GM21825 (cell line): Measurements from ENCODE around the gene GRAP.

Experiments used
- ATAC-seq: cut with Tn5 transposase; IDR thresholded peaks from one replicate; pipeline ENCODE4 v1.9.1; 2021; ENCODE audit warnings: mild to moderate bottlenecking, moderate library complexity; ENCODE audit not compliant: unreplicated experiment

The GRAP gene

DNA sequence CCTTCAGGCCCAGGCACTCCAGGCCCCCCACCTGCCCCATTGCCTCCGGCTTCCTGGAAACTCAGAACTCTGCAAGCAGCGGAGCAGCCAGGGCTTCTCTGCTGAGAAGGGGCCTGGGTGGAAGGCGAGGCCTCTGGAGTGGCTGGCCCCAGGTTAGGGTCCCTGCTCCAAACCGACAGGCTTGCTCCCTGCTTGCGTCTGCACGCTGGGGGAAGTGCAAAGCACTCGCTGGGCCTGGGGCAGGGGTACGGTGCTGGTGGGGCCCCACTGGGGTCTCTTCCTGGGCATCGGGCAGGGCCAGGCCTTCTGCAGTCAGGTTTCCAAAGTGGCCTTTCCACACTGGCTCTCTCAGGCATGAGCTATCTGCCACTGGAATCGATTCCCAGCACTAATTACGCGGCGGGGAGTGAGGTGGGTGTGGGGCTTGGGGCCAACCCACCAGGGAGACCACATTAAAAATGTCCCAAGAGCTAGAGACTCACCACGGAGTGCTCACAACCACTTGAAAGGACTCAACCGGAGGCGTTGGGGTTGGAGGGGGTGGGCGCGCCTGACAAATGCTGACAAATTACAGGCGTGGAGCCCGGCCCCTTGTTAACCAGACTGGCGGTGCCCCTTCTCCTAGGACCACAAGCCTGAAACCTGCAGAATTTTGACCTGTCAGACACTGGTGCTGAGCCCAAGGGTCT, 60.1 kb downstream of the GRAP start:
- ATAC-seq = no peak

DNA sequence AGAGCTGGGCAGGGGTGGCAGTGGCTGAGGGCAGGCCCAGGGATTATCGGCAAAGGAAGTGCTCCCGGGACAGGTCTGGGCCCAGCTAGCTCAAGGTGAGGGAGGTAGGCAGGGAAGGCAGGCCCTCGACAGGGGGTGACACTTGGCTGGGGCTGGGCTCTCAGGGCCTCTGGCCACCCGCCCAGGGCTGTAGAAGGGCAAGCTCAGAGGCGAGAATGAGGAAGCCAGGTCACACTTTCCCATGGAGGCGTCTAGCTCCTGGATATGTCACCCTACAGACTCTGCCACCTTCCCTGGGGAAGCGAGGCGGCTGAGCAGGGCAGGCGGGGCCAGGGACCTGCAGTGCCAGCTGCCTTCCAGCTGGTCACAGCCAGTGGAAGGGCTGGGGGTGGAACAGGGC, 61.3 kb downstream of the GRAP start:
- no peak for ATAC-seq

DNA sequence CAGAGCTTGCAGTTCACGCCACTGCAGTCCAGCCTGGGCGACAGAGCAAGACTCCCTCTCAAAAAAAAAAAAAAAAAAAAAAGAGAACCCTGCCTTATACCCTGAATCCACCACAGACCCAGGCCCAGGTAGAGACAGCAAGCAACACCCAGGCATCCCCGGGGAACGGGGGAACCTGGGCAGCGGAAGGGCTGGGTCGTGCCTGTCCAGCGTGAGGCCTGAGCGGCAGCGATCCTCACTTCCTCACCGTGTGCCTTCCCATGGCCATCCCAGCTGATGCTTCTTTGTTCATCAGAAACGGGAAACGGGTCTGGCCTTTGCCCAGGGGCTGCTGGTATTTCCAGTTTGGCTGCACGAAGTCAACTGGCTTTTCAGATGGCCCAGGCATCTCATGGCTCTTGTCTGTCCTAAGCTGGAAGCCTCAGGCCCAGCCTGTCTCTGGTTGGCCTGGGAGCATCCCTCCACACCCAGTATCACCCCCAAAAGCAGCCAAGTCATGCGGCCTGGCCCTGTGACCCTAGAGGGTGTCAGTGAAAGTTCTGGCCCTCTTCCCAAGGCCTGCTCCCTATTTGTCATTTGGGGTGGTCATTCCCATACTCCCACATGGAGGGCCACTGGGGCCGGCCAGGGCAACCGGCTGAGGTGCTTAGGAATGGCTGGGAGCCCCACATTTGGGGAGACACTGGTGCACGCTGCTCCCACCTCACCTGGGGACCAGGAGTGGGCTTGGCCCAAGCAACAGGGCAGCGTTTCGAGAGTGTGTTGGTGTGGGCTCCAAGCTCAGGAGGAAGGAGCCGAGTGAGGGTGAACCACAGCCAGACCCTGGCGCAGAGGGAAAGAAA, 62.3 kb downstream of the GRAP start:
- ATAC-seq = no peak

DNA sequence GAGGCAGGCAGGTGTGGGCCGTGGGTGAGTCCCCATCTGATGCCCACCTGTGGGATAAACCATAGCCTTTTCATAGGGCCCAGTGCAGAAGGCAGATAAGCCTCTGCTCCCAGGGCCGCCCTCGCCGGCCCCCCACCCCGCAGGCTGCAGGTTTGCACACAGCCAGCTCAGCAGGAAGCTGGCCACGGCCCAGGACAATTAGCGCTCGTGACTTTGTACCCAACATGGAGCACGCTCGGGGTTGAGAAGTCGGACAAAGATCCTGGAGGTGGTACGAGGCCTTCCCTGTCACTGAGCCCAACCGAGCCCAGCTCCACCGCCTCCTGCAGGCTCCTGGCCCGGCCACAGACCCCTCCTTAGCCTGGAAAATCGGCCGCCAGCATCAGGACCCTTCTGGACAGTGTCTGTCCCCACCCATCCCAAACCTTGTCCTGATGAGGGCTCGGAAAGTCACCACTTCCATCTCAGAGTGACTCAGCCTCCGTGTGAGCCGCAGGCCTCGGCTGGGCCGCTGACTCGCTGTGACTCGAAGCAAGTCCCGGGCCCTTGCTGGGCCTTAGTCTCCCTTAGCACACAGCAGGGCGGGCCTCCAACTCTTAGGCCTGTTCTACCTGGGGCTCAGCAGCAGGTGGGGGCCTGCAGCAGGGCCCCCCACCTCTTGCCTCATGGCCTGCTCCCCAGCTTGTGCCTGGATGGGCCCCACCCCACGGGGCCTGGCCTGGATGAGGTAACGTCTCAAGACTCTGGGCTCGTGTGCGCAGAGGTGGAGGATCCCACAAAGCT, 64.9 kb downstream of the GRAP start:
- no peak for ATAC-seq

DNA sequence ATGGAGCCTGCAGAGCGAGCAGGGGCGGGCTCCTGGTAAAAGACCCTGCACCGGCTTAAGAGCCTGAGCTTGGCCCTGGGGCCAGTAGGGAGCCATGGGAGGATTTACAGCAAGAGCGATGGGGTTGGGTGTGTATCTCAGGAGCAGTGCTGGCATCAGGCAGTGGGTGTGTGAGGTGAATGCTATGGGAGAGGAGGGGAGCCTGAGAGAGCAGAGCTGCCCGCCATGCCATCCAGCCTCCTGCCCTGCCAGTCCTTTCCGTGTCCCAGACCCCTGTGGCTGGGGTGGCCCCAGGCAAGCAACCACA, 65.5 kb downstream of the GRAP start:
- ATAC-seq = no peak

DNA sequence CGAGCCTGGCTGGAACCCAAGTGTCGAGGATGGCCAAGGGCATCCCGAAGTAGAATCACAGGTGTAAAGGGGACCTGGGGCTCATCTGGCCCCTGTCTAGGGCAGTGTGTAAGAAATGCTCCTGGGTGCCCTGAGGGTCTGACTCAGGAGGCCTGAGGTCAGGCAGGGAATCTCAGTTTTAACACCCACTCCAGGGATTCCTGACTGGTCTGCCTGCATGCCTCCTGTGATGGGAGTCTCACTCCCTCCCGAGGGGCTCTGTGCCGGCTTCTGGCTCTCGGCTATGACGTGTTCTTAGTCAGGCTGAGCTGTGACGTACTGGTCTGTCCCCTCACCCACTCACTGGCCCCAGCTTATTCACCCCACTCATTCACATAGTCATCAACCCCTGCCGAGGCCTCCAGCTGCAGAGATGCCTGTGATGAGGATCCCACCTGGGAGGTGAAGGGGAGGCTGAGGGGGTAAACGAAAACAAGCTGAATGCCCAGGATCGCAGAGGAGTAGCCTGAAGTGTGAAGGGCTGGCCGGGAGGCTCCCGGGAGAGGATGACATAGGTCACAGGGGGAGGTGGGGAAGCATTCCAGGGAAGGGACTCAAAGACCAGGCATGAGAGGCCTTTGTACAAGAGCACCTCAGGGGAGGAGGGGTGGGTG, 65.9 kb downstream of the GRAP start:
- ATAC-seq = no peak

DNA sequence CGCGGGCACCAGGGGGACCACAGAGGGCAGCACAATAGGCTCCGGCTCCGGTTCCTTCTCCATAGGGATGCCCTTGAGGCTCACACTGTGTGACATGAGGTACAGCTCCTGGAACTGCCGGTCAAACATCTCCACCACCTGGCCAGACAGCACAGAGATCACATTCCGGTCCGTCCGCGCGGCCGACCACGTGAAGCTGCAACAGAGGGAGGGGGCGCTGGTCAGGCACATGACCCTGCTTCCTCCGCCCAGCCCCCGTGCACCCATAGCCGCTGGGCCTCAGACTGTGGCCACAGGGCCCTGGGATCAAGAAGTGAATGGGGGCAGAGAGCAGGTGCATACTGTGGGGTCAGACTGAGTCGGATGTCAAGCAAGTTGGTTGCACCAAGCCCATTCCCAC, 68.1 kb downstream of the GRAP start:
- ATAC-seq = no peak

DNA sequence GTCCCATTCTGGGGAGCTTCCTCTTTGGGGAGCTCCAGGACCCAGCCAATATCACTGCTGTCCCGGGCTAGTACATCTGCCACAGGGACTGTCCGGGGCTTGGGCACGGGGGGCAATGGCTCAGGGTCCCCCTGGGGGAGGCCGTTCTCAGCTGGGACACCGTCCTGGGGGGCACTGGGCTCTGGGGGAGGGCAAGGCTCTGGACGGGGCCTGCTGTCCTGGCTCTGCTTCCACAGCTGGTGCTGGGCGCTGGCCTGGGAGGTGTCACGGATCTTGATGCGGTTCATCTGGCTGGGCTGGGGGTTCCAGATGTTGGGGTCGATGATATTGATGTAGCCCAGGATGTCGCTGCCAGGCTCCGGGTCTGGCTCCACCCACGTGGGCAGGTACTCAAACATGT, 68.7 kb downstream of the GRAP start:
- no peak for ATAC-seq

DNA sequence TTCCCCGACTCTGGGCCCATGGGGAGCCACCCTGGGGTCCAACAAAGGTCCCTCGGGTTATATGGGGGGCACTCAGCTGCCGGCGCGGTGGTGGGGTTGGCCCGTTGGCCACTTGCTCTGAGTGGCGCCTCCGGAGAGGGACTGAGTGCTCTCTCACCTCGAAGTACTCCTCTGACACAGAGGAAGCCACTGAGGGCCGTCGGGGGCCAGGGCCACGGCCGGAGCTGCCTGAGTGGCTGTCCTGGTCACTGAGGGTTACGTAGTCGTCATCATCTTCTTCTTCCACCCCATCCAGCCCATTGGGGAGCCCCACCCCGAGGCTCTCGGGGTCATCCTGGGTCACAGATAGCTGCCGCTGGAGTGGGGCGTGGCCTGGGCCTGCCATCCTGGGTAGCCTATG, 69.1 kb downstream of the GRAP start:
- ATAC-seq = no peak

DNA sequence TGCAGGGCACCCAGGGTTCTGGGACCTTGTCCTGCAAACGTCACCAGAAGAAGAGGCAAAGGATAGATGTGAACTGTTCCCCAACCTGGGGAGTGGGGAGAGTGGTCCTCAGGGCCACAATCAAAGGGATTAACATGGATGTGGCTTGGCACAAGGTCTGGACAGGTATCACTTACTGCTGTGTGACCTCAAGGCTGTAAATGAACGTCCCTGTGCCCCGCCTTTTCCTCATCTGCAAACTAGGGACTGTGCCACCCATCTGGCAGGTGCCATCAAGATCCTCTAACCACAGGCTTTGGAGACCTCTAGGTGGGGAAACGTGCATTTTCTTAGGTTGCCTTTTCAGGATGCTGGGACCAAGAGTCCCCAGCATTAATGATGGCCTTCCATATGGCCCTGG, 69.7 kb downstream of the GRAP start:
- ATAC-seq = no peak

DNA sequence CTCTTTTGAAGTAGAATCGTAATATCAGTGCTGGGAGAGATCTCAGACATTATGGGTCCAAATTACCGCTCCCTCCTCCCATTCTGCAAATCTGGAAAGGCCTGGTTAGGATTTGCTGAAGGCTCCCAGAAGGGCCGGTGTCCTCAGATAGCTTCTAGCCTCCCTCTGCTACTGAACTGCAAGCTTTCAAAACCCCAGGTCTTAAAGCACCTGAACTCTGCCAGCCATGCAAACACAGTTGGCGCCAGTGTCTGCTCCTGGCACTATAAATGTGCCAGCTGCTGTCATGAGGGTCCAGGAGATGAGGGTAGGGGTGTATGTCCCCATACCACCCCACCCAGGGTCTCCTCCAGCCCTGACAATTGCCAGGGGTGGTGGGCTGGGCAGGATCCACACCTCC, 70.6 kb downstream of the GRAP start:
- no peak for ATAC-seq

DNA sequence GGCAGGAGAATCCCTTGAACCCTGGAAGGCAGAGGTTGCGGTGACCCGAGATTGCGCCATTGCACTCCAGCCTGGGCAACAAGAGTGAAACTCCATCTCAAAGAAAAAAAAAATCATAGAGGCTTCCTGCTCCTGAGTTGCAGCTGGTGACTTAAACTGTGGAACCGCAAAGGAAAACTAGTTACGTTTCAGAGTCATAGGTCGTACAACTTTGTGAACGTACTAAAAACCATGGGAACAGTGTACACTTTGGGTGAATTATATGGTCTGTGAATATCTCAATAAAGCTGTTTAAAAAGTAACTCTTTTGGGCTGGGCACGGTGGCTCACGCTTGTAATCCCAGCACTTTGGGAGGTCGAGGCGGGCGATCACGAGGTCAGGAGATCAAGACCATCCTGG, 71.2 kb downstream of the GRAP start:
- no peak for ATAC-seq

DNA sequence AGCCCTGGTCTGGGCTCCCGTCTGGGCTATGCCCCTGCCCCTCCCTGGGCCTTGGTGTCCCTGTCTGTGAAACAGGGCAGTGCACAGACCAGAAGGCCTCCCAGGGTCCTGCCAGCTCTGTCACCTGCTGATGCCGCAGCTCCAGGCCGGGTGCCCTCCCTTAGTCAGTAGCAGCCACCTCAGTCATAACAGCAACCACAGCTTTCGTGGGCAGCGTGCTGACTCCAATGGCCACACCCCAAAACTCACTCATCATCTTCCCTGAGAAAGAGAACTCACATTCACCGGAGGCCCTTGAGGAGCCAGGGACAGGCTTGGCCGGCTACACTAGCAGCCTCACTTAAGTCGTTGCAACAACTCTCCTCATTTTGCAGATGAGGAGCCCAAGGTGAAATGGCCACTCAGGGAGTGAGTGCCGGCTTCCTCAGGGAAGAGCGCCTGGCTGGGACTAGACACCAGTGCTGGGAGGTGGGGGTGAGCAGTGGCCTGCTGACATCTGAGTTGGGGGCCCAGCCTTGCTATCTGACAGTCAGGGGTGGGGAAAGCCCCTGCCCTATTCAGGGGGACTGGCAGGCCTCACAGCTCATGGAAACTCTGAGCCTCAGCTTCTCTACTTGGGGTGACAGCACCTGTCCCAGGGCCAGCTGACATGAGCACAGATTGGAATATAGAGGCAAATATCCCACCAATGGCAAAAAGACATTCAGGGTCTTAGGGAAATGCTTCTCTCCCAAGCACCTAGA, 72.2 kb downstream of the GRAP start:
- no peak for ATAC-seq

DNA sequence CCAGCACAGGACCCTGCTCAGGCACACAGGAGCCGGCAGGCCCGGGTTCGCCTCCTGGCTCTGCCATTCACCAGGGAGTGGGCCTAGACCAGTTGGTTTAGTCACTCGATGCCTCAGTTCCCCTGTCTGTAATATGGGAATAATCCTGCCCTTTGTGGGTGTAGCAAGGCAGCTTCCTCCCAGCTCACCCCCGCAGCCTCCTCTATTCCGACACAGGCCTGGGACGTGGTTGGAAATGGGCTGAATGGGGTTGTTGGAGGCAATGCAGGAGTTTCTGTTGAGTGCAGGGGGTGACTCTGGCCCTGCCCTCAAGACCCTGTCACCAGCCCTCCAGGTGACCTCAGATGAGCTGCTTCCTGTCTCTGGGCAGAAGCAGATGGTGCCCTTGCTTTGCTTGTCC, 75.0 kb downstream of the GRAP start:
- no peak for ATAC-seq
